SK-N-SH treated with all-trans-retinoic acid at 6 μM for 48 hours (cell line): ENCODE results near the gene PLA2G6.

Experiments
- ATAC-seq: fragments of 200-7000 bp; cut with Tn5 transposase; 3 replicates; pipeline ENCODE4 v1.9.1; 2020; ENCODE audit warnings: mild to moderate bottlenecking, moderate library complexity
- ARNTL ChIP-seq: fragments of 450-650 bp; formaldehyde crosslinking; IDR thresholded peaks from 2 replicates; pipeline ENCODE4 v1.5.0; 2020; ENCODE audit warnings: low read depth, mild to moderate bottlenecking, moderate library complexity, borderline replicate concordance
- BACH2 ChIP-seq: fragments of 250-450 bp; sonication (Bioruptor Pico); IDR thresholded peaks from 2 replicates; pipeline ENCODE4 v1.9.0; 2021; ENCODE audit warnings: mild to moderate bottlenecking, borderline replicate concordance
- CREB5 ChIP-seq: fragments of 250-450 bp; sonication (Bioruptor Pico); IDR thresholded peaks from 2 replicates; pipeline ENCODE4 v1.5.1; 2020; ENCODE audit warnings: low read depth, mild to moderate bottlenecking, moderate library complexity
- CSDC2 ChIP-seq: fragments of 250-450 bp; sonication (Bioruptor Pico); IDR thresholded peaks from 2 replicates; pipeline ENCODE4 v1.5.0; 2020; ENCODE audit warnings: mild to moderate bottlenecking, moderate library complexity
- CSRNP3 ChIP-seq: fragments of 250-450 bp; sonication (Bioruptor Pico); IDR thresholded peaks from 2 replicates; pipeline ENCODE4 v1.5.1; 2021; ENCODE audit warnings: mild to moderate bottlenecking, moderate library complexity
- ESRRG ChIP-seq: fragments of 250-450 bp; sonication (Bioruptor Pico); IDR thresholded peaks from 2 replicates; pipeline ENCODE4 v1.6.1; 2021; ENCODE audit warnings: mild to moderate bottlenecking
- GLIS3 ChIP-seq: fragments of 250-450 bp; sonication (Bioruptor Pico); IDR thresholded peaks from 2 replicates; pipeline ENCODE4 v1.5.0; 2020; ENCODE audit warnings: mild to moderate bottlenecking, moderate library complexity
- ISL1 ChIP-seq: fragments of 250-450 bp; sonication (Bioruptor Pico); IDR thresholded peaks from 2 replicates; pipeline ENCODE4 v2.1.2; 2022; ENCODE audit warnings: mild to moderate bottlenecking, moderate library complexity
- OSR1 ChIP-seq: fragments of 250-450 bp; sonication (Bioruptor Pico); IDR thresholded peaks from 2 replicates; pipeline ENCODE4 v1.8.0; 2022; ENCODE audit warnings: moderate library complexity, mild to moderate bottlenecking, inconsistent platforms
- PATZ1 ChIP-seq: fragments of 250-450 bp; sonication (Bioruptor Pico); IDR thresholded peaks from 2 replicates; pipeline ENCODE4 v1.8.0; 2020; ENCODE audit warnings: mild to moderate bottlenecking, moderate library complexity, borderline replicate concordance
- POU6F1 ChIP-seq: fragments of 250-450 bp; sonication (Bioruptor Pico); IDR thresholded peaks from 2 replicates; pipeline ENCODE4 v1.8.0; 2021; ENCODE audit warnings: low read depth, mild to moderate bottlenecking, moderate library complexity, borderline replicate concordance
- PPARA ChIP-seq: fragments of 250-450 bp; sonication (Bioruptor Pico); IDR thresholded peaks from 2 replicates; pipeline ENCODE4 v1.5.0; 2020; ENCODE audit warnings: mild to moderate bottlenecking, borderline replicate concordance
- RARB ChIP-seq: fragments of 250-450 bp; sonication (Bioruptor Pico); IDR thresholded peaks from 2 replicates; pipeline ENCODE4 v1.8.0; 2021; ENCODE audit warnings: mild to moderate bottlenecking, moderate library complexity
- SNAI2 ChIP-seq: fragments of 250-450 bp; sonication (Bioruptor Pico); IDR thresholded peaks from 2 replicates; pipeline ENCODE4 v1.5.0; 2020; ENCODE audit warnings: mild to moderate bottlenecking, moderate library complexity
- TCF4 ChIP-seq: fragments of 250-450 bp; sonication (Bioruptor Pico); IDR thresholded peaks from 2 replicates; pipeline ENCODE4 v1.8.0; 2021; ENCODE audit warnings: mild to moderate bottlenecking, moderate library complexity, borderline replicate concordance
- TOX ChIP-seq: fragments of 250-450 bp; sonication (Bioruptor Pico); IDR thresholded peaks from 2 replicates; pipeline ENCODE4 v1.8.0; 2021; ENCODE audit warnings: mild to moderate bottlenecking, moderate library complexity, borderline replicate concordance
- ZC3H10 ChIP-seq: fragments of 250-450 bp; sonication (Bioruptor Pico); IDR thresholded peaks from 2 replicates; pipeline ENCODE4 v1.5.1; 2021; ENCODE audit warnings: mild to moderate bottlenecking, moderate library complexity
- ZFP3 ChIP-seq: fragments of 250-450 bp; sonication (Bioruptor Pico); IDR thresholded peaks from 2 replicates; pipeline ENCODE4 v1.5.0; 2020; ENCODE audit warnings: mild to moderate bottlenecking, moderate library complexity
- ZFP30 ChIP-seq: fragments of 450-650 bp; formaldehyde crosslinking; IDR thresholded peaks from 2 replicates; pipeline ENCODE4 v1.5.0; 2022; ENCODE audit warnings: mild to moderate bottlenecking, moderate library complexity
- ZNF565 ChIP-seq: fragments of 450-650 bp; formaldehyde crosslinking; conservative IDR thresholded peaks from 2 replicates; pipeline ENCODE4 v1.5.0; 2020; ENCODE audit warnings: low read depth, mild to moderate bottlenecking, moderate library complexity
- ZNF70 ChIP-seq: fragments of 450-650 bp; formaldehyde crosslinking; IDR thresholded peaks from 2 replicates; pipeline ENCODE4 v1.5.0; 2020; ENCODE audit warnings: mild to moderate bottlenecking, moderate library complexity
- ZNF8 ChIP-seq: fragments of 450-650 bp; formaldehyde crosslinking; IDR thresholded peaks from 2 replicates; pipeline ENCODE4 v1.5.0; 2020; ENCODE audit warnings: mild to moderate bottlenecking, moderate library complexity

PLA2G6 gene

GRCh38 chr22:38230108-38230825, 48.6 kb upstream of the PLA2G6 start:
- no peak for ATAC-seq
- TF ChIP-seq TOX (CRISPR knock-in tag): no peak
- TF ChIP-seq BACH2 (CRISPR knock-in tag): no peak
- no peak for TF ChIP-seq TCF4 (CRISPR knock-in tag)
- no peak for TF ChIP-seq GLIS3 (CRISPR knock-in tag)
- no peak for TF ChIP-seq OSR1
- no peak for TF ChIP-seq ZNF70 (CRISPR knock-in tag)
- no peak for TF ChIP-seq ZC3H10
- TF ChIP-seq ARNTL (CRISPR knock-in tag): no peak
- TF ChIP-seq PATZ1 (CRISPR knock-in tag): no peak
- TF ChIP-seq CSDC2 (CRISPR knock-in tag): no peak
- TF ChIP-seq ESRRG (CRISPR knock-in tag): no peak
- no peak for TF ChIP-seq SNAI2 (CRISPR knock-in tag)
- no peak for TF ChIP-seq RARB (CRISPR knock-in tag)
- no peak for TF ChIP-seq ZNF565
- no peak for TF ChIP-seq ZNF8 (CRISPR knock-in tag)
- TF ChIP-seq PPARA (CRISPR knock-in tag): no peak

GRCh38 chr22:38228873-38229740, 47.5 kb upstream of the PLA2G6 start:
- TF ChIP-seq CREB5 (CRISPR knock-in tag) (no peak), PATZ1 (CRISPR knock-in tag) (no peak), CSDC2 (CRISPR knock-in tag) (no peak), ZNF70 (CRISPR knock-in tag) (no peak), PPARA (CRISPR knock-in tag) (no peak), CSRNP3 (CRISPR knock-in tag) (no peak), OSR1 (no peak), BACH2 (CRISPR knock-in tag) (no peak), ZFP30 (CRISPR knock-in tag) (no peak), ZFP3 (CRISPR knock-in tag) (no peak), ESRRG (CRISPR knock-in tag) (no peak), ZNF565 (no peak), TCF4 (CRISPR knock-in tag) (no peak), ZNF8 (CRISPR knock-in tag) (no peak)
- ATAC-seq: no peak

GRCh38 chr22:38228326-38228872, 46.8 kb upstream of the PLA2G6 start:
- ATAC-seq: no peak
- TF ChIP-seq BACH2 (CRISPR knock-in tag) (no peak), ZNF70 (CRISPR knock-in tag) (no peak), ZFP30 (CRISPR knock-in tag) (no peak), ZFP3 (CRISPR knock-in tag) (no peak), TCF4 (CRISPR knock-in tag) (no peak), CSRNP3 (CRISPR knock-in tag) (no peak), ISL1 (CRISPR knock-in tag) (no peak), ZNF565 (no peak), GLIS3 (CRISPR knock-in tag) (no peak), ARNTL (CRISPR knock-in tag) (no peak), CREB5 (CRISPR knock-in tag) (no peak), ESRRG (CRISPR knock-in tag) (no peak), PPARA (CRISPR knock-in tag) (no peak), RARB (CRISPR knock-in tag) (no peak), OSR1 (no peak), POU6F1 (CRISPR knock-in tag) (no peak), SNAI2 (CRISPR knock-in tag) (no peak), ZC3H10 (no peak)
